Left lung (tissue), 10 donors: ENCODE results near the gene CHERP. TPM values are rescaled to one million over a fixed set of nuclear protein-coding genes. Genes with fewer than 3 reads are reported as not detected.

Experiments
- ATAC-seq: fragments of 200-7000 bp; cut with Tn5 transposase; one replicate; pipeline ENCODE4 v1.9.1; 2020; ENCODE audit warnings: moderate library complexity
- DNase-seq, 4 donors: peaks; one replicate each; pipeline ENCODE4 v3.0.0-alpha.2; 2013 to 2020
- H3K27ac ChIP-seq, 2 donors: fragments of 200-600 bp; sonication (generic) in 1 of 2; one replicate each; pipeline versions ENCODE4 v1.5.0 to v1.8.0; 2020 to 2021
- H3K27me3 ChIP-seq, 2 donors: fragments of 200-600 bp; sonication (generic) in 1 of 2; one replicate each; pipeline versions ENCODE4 v1.5.0 to v1.8.0; 2020 to 2021
- H3K36me3 ChIP-seq, 2 donors: fragments of 200-600 bp; sonication (generic) in 1 of 2; one replicate each; pipeline versions ENCODE4 v1.5.0 to v1.8.0; 2020 to 2021
- H3K4me1 ChIP-seq, 2 donors: fragments of 200-600 bp; one replicate each; pipeline ENCODE4 v1.8.0; 2021
- H3K4me3 ChIP-seq, 2 donors: fragments of 200-600 bp; sonication (generic) in 1 of 2; one replicate each; pipeline versions ENCODE4 v1.5.0 to v1.8.0; 2020 to 2021; ENCODE audit warnings: mild to moderate bottlenecking in 1 of 2
- H3K9me3 ChIP-seq, 2 donors: fragments of 200-600 bp; sonication (generic) in 1 of 2; one replicate each; pipeline versions ENCODE4 v1.5.0 to v1.8.0; 2020 to 2021
- CTCF ChIP-seq, 2 donors: fragments of 200-600 bp; sonication (generic) in 1 of 2; IDR thresholded peaks; one replicate each; pipeline versions ENCODE4 v1.5.0 to v1.8.0; 2021; ENCODE audit warnings: antibody characterized with exemption in 2 of 2
- intact Hi-C, 2 donors: fragments of 100-400 bp; cut with DNase I; formaldehyde crosslinking; loops; one replicate each; pipeline versions ENCODE4 v1.11.2 to v1.14.2; 2022
- polyA plus RNA-seq, 6 donors: library from polyadenylated mRNA; unstranded; fragments of 120-200 nt; gene quantifications; one replicate each; pipeline ENCODE4 v1.2.1, GENCODE V29; 2013; ENCODE audit not compliant: insufficient read length in 6 of 6
- total RNA-seq, 2 donors: library from RNA; stranded (reverse); fragmentation: NEBNext Ultra II Directional; extraction: Animal tissue kit (Norgen Biotek cat#: 25700); gene quantifications; one replicate each; pipeline ENCODE4 v1.2.1, GENCODE V29; 2021
- donor health status: DM: no; HTN: yes; CAD: no.
- donor health status: DM: no; HTN: no; CAD: no.

Gene CHERP
- total and polyA plus RNA-seq, 8 donors = 28.1 to 52.3 (median 40.3) TPM

DNA sequence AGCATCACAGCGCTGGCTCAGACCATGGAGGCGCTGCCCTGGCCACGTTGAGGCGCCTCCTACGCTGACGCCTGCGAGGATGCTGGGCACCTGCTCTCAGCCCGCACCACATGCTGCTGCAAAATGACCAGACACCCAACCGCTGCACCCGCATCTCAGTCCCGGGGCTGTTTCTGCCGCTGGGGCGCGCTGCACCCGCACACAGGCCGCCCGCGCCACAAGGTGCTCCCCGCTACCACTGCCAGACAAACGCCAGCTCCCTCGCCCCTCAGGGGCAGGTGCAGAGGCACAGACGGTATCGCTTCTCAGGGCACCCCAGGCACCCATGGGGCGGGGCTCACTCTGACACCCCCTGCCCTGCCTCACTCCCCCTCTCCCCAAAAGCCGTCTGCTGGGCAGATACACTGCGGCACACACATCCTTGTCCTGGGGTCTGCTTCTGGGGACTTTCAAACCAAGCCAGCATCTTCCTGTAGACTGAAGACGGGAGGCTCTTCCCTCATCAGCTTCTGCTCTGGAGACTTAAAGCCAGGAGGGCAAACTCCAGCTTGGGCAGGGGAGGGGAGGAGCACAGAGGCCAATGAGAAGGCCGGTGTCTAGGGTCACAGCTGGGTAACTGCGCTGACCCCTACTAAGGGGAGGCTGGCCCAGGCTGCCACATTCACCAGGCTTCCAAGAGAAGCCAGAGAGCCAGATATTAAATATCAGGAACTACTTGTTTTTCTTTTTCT lies 16.3 kb downstream of the CHERP start:
- Histone ChIP-seq H3K36me3 (peaks cover 0 to 100% of the 10 kb centered on the region in 2 donors), H3K4me3 (no peak overlapping the region), H3K4me1 (no peaks in the 10 kb centered on the region), H3K9me3 (no peaks in the 10 kb centered on the region), H3K27ac (no peak overlapping the region), H3K27me3 (no peaks in the 10 kb centered on the region)
- DNase-seq (no peak), ATAC-seq (no peak)
- no peak for TF ChIP-seq CTCF (IDR thresholded peaks at IDR 0.05)
- intact Hi-C loops = no loop called here

DNA sequence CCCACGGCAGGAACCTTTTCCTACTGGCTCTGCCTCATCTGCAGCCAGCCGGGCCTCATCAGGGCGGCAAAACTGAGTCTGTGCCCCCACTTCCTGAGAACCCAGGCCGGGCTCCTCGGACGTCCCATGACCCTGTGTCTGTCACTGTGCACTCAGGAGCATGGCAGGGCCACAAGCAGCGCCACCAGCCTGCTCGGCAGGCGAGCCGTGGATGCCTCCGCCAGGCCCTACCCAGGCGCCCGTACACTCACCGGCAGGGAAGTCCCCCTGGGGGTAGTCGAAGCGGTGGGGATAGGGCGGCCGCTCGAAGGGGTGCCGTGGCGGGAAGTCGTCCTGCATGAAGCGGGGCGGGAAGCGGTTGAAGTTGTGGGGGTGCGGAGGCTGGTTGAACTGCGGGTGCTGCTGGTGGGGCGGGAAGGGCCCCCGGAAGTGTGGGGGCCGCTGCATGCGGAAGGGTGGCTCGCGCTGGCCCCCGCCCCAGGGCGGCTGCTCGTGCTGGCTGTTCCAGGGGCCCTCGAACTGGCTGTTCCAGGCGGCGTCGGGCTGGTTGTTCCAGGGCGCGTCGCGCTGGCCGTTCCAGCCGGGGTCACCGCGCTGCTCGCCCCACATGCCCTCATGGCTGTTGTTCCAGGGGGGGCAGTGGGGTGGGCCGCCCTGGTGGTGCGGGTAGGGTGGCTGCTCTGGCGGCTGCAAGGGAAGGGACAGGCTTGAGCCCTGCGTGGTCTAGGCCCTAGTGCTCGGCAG lies 17.1 kb downstream of the CHERP start:
- no peak for ATAC-seq
- peaks cover under 1 to 100% of the 10 kb centered on the region in 2 donors for H3K36me3 ChIP-seq
- no peak for TF ChIP-seq CTCF (IDR thresholded peaks at IDR 0.05)
- no peak overlapping the region for H3K27ac ChIP-seq
- H3K9me3 ChIP-seq = no peaks in the 10 kb centered on the region
- no peak overlapping the region for H3K4me3 ChIP-seq
- DNase-seq = peak in 1 of 4 donors; percentile 84
- no peaks in the 10 kb centered on the region for H3K4me1 ChIP-seq
- intact Hi-C loops = no loop called here
- no peaks in the 10 kb centered on the region for H3K27me3 ChIP-seq

DNA sequence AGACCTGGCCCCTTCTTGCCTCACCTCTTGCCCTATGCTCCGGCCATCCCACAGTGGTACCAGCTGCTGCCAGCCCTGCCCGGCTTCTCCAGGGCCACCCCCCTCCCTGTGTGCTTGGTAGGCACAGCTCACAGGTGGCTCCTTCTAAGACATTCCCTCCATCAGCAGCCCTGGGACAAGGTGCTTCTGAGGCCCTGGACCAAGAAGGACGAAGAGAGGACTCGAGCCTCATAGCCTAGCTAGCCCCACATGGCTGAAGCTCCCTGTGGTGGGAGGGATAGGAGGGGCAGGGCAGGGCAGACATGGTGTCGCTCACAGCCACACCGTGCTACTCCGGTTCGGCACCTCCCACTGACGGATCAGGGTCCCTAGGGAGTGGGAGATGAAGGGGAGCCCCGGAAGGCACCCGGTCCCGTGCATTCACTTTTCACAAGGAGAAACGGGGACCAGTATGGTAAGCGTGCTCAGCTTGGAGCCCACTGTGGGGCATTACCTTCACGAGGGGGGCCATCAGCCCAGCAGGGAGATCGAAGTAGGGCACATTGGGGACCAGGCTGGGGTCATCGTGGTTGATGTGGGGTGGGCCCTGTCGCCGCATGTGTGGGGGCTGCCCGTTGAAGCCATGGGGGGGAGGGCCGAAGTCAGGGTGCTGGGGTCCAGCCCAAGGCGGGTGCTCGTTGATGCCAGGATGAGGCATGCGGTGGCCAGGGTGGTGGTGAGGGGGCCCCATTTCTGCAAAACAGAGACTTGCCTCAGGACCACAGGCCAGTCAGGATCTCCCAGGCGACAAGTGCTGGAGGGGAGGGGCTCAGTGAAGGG lies 19.5 kb downstream of the CHERP start:
- intact Hi-C loops = no loop called here
- ATAC-seq (no peak), DNase-seq (no peak)
- Histone ChIP-seq H3K4me3 (no peak overlapping the region), H3K4me1 (no peaks in the 10 kb centered on the region), H3K27me3 (no peaks in the 10 kb centered on the region), H3K36me3 (peaks cover 3 to 100% of the 10 kb centered on the region in 2 donors), H3K27ac (no peak overlapping the region), H3K9me3 (no peaks in the 10 kb centered on the region)
- no peak for TF ChIP-seq CTCF (IDR thresholded peaks at IDR 0.05)

- Histone ChIP-seq H3K4me1 (no peaks in the 10 kb centered on the region), H3K27ac (no peak overlapping the region), H3K4me3 (no peak overlapping the region), H3K36me3 (peaks cover 3 to 100% of the 10 kb centered on the region in 2 donors), H3K27me3 (no peaks in the 10 kb centered on the region), H3K9me3 (no peaks in the 10 kb centered on the region)
- ATAC-seq = no peak
- DNase-seq = no peak
- TF ChIP-seq CTCF (IDR thresholded peaks at IDR 0.05) = no peak
- intact Hi-C loops = no loop called here
Measured at GRCh38 chr19:16521715-16522289, 20.4 kb downstream of the CHERP start.
